ENCODE measurements around the gene C2CD4A. TPM values are rescaled to one million over a fixed set of nuclear protein-coding genes. Genes with fewer than 3 reads are reported as not detected.

The C2CD4A gene
- total and polyA plus RNA-seq, 10 of the 15 experiments (the other 5 are each of a cell fraction or from before 2014, with no cell fraction given) = not detected

GRCh38 chr15:62046078-62046743, 20.6 kb upstream of the C2CD4A start:
- ChIA-PET RAD21 (ENCODE audit: unreplicated experiment) (no interaction called here), SMC1A (ENCODE audit: uncharacterized antibody, unreplicated experiment) (interaction anchor here (1.4 to 2.1 kb wide), 2 partner anchors 11 to 14 kb away, joined by 4 to 15 read pairs; partner anchors contain the start of gene VPS13C), POLR2A (interaction anchor here (1.6 kb wide), 1 partner anchor 13 kb away, joined by 7 read pairs; the partner anchor contains the start of gene VPS13C), CTCF (interaction anchor here (1.0 to 1.6 kb wide), 2 partner anchors 8 to 13 kb away, joined by 3 read pairs; no protein-coding TSS in a partner anchor)
- Histone ChIP-seq H3K27ac (ENCODE audit: control insufficient read depth, insufficient read depth) (peak overlapping the region; percentile 67), H2AFZ (ENCODE audit: control insufficient read depth, low read depth, low read length) (peak overlapping the region; percentile 19; the same call in 1 of the 2 replicates), H3K79me2 (ENCODE audit: control insufficient read depth, insufficient read depth, low read length) (peaks cover 40% of the 10 kb centered on the region), H3K4me3 (peak overlapping the region; percentile 31), H3K9me3 (replicated peaks; ENCODE audit: control insufficient read depth, insufficient read depth, low read length) (no peaks in the 10 kb centered on the region), H3K27me3 (replicated peaks in 1 of 2; ENCODE audit: control insufficient read depth in 2 of 2, insufficient read depth in 2 of 2, low read length in 1 of 2) (no peaks in the 10 kb centered on the region), H3K4me2 (ENCODE audit: control insufficient read depth, insufficient read depth) (peak overlapping the region; percentile 92), H3K36me3 (ENCODE audit: control insufficient read depth in 2 of 2, insufficient read depth in 2 of 2, low read length in 1 of 2) (no peaks in the 10 kb centered on the region; a peak in 1 of 4 replicates), H3K4me1 (ENCODE audit: control insufficient read depth, insufficient read depth, low read length) (peaks cover 15% of the 10 kb centered on the region), H4K20me1 (ENCODE audit: control insufficient read depth, insufficient read depth) (no peaks in the 10 kb centered on the region), H3K9ac (ENCODE audit: control insufficient read depth, insufficient read depth, low read length) (no peak overlapping the region; the same call in 1 of the 2 replicates)
- intact Hi-C loops (cut with micrococcal nuclease; ENCODE audit: unreplicated experiment) = no loop called here
- DNase-seq (ENCODE audit: low read depth, low spot score) = no peak
- TF ChIP-seq ATF2 (IDR thresholded peaks at IDR 0.05; ENCODE audit: low read length) (0 out of 2 replicates have a peak, but pooled peaks have one; percentile 17), ZNF207 (IDR thresholded peaks at IDR 0.05; ENCODE audit: borderline replicate concordance) (no peak), LARP7 (IDR thresholded peaks at IDR 0.05) (no peak), MTA3 (IDR thresholded peaks at IDR 0.05; ENCODE audit: borderline replicate concordance, low read length) (no peak), NBN (IDR thresholded peaks at IDR 0.05) (0 out of 2 replicates have a peak, but pooled peaks have one; percentile 23), PKNOX1 (IDR thresholded peaks at IDR 0.05) (peak; percentile 46; the same call in 1 of the 2 replicates), RELB (IDR thresholded peaks at IDR 0.05; ENCODE audit: low read depth) (peak; percentile 21; the same call in 1 of the 2 replicates), ATF7 (IDR thresholded peaks at IDR 0.05; ENCODE audit: low read depth) (peak; percentile 38; the same call in 1 of the 2 replicates), YY1 (IDR thresholded peaks at IDR 0.05; ENCODE audit: low read depth, low read length) (no peak)
- no TSS peak for BruUV-seq (replicated peaks)
- in situ Hi-C loops (cut with MboI) = no loop called here
- ATAC-seq = peak; percentile 93
- FAIRE-seq = peak; percentile 86
- WGBS (ENCODE audit: insufficient coverage, insufficient replicate concordance, low lambda C conversion rate, missing lambda C conversion rate) = 18% methylated on average over 5 of the region's 5 CpGs

All from GM12878 (cell line).